ENCODE data around the gene MED26. TPM values are rescaled to one million over a fixed set of nuclear protein-coding genes. Genes with fewer than 3 reads are reported as not detected.
A peak's percentile ranks its signal among the peaks of the same experiment; 100 is the strongest.

The MED26 gene
- total and polyA plus RNA-seq, 10 of the 15 experiments (the other 5 are each of a cell fraction or from before 2014, with no cell fraction given) = 1.1 to 21.4 (median 9.7) TPM

DNA sequence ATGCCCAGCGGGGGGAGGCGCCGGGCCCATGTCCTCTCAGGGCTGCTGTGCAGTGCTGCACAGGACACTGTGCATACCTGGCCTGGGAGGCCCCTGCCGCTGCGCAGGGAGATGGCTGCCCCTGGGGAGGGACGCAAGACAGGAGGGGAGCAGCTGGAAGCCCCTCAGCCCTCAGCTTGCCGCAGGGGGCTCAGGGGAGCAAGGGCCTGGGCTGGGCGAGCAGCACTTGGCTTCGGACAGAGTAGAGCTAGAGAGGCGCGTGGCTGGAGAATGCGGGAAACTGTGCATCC is 96.7 kb downstream of the MED26 start:
- H3K79me2 ChIP-seq (ENCODE audit: control insufficient read depth, insufficient read depth, low read length) = peaks cover 2% of the 10 kb centered on the region; the same call in 1 of the 2 replicates
- no peaks in the 10 kb centered on the region for H4K20me1 ChIP-seq (ENCODE audit: control insufficient read depth, insufficient read depth)
- in situ Hi-C loops (cut with MboI) (no loop called here), intact Hi-C loops (cut with micrococcal nuclease; ENCODE audit: unreplicated experiment) (no loop called here)
- no peaks in the 10 kb centered on the region for H3K9me3 ChIP-seq (replicated peaks; ENCODE audit: control insufficient read depth, insufficient read depth, low read length)
- TF ChIP-seq, protein P1, sequence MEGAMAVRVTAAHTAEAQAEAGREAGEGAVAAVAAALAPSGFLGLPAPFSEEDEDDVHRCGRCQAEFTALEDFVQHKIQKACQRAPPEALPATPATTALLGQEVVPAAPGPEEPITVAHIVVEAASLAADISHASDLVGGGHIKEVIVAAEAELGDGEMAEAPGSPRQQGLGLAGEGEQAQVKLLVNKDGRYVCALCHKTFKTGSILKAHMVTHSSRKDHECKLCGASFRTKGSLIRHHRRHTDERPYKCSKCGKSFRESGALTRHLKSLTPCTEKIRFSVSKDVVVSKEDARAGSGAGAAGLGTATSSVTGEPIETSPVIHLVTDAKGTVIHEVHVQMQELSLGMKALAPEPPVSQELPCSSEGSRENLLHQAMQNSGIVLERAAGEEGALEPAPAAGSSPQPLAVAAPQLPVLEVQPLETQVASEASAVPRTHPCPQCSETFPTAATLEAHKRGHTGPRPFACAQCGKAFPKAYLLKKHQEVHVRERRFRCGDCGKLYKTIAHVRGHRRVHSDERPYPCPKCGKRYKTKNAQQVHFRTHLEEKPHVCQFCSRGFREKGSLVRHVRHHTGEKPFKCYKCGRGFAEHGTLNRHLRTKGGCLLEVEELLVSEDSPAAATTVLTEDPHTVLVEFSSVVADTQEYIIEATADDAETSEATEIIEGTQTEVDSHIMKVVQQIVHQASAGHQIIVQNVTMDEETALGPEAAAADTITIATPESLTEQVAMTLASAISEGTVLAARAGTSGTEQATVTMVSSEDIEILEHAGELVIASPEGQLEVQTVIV (IDR thresholded peaks at IDR 0.05; ENCODE audit: borderline replicate concordance, partially characterized antibody) = no peak
- TF ChIP-seq JUND (IDR thresholded peaks at IDR 0.05; ENCODE audit: low read depth, low read length) = no peak
- TF ChIP-seq POLR2A (IDR thresholded peaks at IDR 0.05; ENCODE audit: low read depth, low read length) = peak; percentile 42
- no peak for TF ChIP-seq ZZZ3 (IDR thresholded peaks at IDR 0.05; ENCODE audit: control insufficient read depth, insufficient read length, low read depth)
- TF ChIP-seq NR2C2 (IDR thresholded peaks at IDR 0.05; ENCODE audit: borderline replicate concordance, control insufficient read depth, insufficient read length, low read depth) = no peak
- no peak for TF ChIP-seq SMAD5 (IDR thresholded peaks at IDR 0.05; ENCODE audit: low read depth)
- no peak for TF ChIP-seq PBX3 (IDR thresholded peaks at IDR 0.05; ENCODE audit: insufficient replicate concordance, low read depth, low read length)
- no peak for TF ChIP-seq CBX5 (IDR thresholded peaks at IDR 0.05; ENCODE audit: low read depth)
- DNase-seq (ENCODE audit: low read depth, low spot score) (no peak), ATAC-seq (no peak), FAIRE-seq (no peak)
- no peaks in the 10 kb centered on the region for H3K4me1 ChIP-seq (ENCODE audit: control insufficient read depth, insufficient read depth, low read length)
- no peak overlapping the region for H3K4me3 ChIP-seq
- no peak overlapping the region for H3K9ac ChIP-seq (ENCODE audit: control insufficient read depth, insufficient read depth, low read length)
- H3K36me3 ChIP-seq (ENCODE audit: control insufficient read depth in 2 of 2, insufficient read depth in 2 of 2, low read length in 1 of 2) = peaks cover 21 to 65% of the 10 kb centered on the region in 2 experiments
- no peak overlapping the region for H3K4me2 ChIP-seq (ENCODE audit: control insufficient read depth, insufficient read depth)
- H3K27ac ChIP-seq (ENCODE audit: control insufficient read depth, insufficient read depth) = no peak overlapping the region
- no peaks in the 10 kb centered on the region for H3K27me3 ChIP-seq (replicated peaks in 1 of 2; ENCODE audit: control insufficient read depth in 2 of 2, insufficient read depth in 2 of 2, low read length in 1 of 2)
- ChIA-PET RAD21 (ENCODE audit: unreplicated experiment) (no interaction called here), POLR2A (no interaction called here), SMC1A (ENCODE audit: uncharacterized antibody, unreplicated experiment) (no interaction called here), CTCF (no interaction called here)
- WGBS (ENCODE audit: insufficient coverage, insufficient replicate concordance, low lambda C conversion rate, missing lambda C conversion rate) = over 99% methylated on average over 11 of the region's 12 CpGs
- no peak overlapping the region for H2AFZ ChIP-seq (ENCODE audit: control insufficient read depth, low read depth, low read length)
- BruUV-seq (replicated peaks) = no TSS peak

Measured in GM12878 (cell line).